ENCODE data around the gene BRD3OS.

Gene BRD3OS

DNA sequence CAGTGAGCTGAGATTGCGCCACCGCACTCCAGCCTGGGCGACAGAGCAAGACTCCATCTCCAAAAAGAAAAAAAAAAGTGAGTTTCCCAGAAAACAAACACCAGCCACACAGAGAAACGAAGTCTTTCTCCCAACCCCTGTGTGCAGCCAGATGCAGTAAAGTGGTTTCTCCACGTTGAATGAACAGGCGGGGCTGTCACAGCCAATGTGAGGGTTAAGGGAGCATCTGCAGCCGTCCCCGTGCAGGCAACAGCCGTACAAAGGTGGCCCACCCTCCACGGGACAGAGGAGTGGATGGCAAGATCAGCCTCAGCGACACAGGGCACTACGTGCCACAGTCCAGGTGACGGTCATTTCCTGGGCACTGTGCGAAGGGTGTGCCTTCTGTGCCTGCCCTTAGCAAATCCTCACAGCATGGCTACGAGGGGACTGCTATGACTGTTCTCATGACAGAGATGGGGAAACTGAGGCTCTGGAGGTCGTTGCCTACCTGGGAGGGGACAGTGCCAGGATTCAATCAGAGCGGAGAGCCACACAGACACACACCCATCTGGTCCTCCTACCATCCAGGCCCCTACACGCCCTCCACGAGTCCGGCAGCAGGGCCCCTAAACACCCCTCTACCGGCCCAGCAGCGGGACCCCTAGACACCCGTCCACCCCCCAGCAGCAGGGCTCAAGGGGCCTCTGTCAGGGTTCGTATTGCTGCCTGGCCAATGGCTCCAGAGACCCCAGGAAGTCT is 35.5 kb upstream of the BRD3OS start:
- DNase-seq, result no peak

DNA sequence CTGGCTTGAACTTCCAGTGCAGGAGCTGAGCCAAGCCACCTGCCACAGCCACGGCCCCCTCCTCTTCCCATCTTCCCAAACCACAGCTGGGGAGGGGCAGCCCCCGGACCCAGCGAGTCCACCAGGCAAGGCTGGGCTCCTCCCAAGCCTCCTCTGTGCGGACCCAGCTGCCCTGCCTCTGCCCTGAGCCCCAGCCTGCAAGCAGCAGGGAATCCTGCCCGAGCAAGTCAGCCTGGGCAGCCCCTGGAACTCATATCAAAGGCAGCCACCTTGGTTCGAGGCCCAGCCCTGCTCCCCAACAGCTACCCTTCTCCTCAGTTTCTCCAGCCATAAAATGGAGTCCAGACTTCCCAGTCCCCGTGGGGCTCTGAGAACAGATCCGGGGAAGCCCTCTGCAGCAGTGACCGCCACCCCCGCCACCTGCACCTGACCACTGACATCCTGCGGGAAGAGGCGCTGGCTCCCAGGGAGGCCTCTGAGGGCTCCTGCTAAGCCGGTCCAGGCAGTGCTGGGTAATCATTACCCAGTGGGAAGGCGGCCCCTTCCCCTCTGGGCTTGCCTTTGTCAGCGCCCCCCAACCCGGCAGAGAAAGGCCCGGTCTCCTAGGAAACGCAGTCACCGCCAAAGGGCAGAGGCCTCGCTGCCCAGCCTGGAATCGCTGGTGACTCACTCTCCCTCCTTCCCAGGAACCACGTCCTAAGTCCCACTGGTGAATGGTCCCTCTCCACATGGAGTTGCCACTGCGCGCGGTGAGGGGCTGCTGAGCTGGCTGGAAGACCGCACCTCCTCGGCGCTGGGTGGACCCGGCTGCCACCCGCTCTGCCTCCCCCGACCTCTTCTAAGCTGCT is 34.7 kb upstream of the BRD3OS start:
- no peak for DNase-seq

DNA sequence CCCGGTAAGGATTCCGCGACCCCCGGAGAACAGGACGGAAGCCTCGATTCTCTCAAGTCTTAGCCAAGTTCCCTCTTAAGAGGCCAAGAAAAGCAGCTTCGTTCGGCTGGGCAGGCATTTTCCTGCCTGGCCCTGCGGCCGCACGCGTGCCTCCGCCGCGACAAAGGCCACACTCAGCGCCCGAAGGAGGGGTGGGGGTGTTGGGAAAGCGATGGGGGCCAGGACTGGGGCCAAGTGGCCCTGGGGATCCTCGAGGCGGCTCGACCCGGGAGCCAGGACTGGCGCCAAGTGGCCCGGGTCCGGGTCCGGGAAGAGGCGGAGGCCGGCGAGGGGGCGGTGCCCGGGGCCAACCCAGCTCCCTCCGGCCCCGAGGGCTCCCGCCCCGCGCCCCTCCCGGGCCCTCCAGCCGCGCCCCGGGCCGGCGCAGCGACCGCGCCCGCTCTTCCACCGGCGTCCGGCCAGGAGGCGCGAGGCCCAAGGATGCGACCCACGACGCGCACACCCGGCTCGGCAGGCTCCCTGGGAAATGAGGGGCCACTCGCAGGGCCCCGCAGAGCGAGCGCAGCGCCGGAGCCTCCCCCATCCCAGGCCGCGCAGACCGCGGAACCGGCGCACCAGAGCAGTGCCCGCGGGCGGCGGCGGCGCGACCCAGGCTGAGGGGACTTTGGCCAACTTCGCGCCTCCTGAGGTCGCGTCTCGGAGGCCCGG is 33.9 kb upstream of the BRD3OS start:
- DNase-seq, result no peak

DNA sequence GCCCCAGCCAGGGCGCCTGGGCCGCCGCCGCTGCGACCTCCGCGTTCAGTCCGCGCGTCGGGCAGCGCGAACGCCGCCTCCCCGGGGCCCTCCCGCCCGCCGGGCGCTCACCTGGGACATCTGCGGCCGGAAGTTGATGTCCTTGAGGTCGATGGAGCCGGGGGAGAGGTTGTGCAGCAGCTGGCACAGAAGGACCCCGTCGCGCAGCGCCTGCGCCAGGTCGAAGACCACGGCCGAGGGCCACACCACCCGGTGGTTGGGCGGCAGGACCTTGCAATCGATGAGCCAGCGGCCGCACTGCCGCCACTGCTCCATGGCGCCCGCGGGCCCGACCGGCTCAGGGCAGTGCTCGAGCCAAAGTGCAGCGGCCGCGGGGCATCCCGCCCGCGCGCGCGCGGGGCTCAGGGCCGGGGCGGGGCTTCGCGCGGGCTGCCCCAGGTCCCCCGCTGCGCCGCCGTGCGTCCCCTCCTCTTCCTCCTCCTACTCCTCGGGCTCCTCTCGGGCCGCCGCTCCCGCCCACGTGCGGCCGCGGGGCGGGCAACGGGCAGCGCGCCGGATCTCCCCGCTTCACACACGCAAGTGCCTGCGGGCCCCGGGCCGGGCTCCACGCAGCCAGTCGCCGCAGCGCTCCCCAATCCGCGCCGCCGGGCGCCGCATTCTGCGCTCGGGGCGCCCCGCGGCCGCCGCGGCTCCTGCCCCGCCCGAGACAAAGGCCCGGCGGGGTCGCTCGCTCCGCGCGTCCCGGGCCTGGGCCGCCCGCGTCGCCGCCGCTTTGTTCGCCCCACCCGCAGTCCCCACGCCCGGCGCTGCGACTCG is 33.1 kb upstream of the BRD3OS start, which contains the start of gene VAV2:
VAV2 (minus strand) TSS at position 361 of the 816 bp plus-strand sequence; CDS start at position 315, 46 bp downstream.
- peak; percentile 27 to 46 for DNase-seq

DNA sequence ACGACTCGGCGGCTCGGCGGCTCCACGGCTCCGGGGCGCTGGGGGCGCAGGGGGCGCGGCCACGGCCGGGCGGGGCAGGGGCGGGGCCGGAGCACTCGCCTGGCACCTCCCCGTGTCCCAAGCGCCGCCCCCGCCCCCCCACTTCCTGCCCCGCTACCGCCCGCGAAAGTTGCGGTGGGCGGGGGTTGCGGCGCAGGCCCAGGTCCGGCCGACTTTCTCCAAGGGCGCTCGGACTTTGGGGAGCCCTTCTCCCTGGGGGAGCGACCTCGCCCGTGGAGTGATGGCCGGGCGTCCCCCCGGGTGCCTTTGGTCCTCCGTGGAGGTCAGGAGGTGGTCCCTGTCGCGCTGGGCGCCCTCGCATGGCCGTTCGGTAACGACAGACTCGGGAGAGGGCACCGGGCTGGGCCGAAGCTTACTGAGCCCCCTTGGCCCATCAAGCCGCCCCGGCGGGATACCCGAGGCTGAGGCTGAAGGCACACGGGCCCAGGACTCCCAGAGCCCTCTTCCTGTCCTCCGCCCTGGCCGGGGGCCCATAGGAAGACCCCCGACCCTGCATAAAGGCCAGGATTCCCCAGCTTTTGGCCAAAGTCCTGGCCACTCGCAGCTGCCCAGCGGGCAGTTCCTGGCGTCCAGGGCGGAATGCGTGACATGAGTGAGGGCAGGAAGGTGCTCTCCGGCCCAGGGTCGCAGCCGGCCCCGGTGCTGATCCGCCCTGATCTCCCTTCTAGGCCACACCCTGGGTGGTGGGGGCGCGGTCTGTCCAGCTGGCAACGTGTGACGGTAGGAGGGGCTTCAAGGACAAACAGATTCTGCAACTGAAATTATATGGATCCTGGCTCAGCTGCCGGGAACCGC is 32.3 kb upstream of the BRD3OS start:
- DNase-seq, result peak; percentile 62 to 84

DNA sequence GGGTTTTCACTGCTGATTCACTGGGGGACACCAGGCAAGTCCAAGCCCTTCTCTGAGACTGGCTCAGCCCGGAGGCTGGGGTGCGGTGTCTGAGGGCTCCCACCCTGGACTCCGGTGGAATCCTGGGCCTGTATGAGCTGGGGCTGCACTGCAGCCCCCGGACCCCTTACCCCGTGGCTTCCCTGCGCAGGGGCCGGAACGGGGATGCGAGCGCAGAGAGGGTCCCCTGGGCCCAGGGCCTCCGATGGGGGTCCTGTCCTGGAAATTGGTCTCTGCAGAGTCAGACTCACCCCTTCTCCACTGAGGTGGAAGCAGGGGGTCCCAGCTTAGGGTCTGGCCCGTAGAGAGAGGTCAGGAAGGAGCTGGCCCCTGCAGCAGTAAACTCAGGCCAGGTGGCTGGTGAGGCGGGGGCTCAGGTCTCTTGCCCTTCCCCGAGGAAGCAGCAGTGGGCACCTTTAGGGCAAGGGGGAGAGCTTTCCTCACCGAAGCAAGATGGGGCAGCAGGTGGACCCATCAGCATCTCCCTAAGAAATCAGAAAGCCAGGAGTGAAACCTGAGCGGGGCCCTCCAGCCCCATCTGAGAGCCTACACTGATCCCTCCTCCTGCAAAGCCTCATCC is 31.5 kb upstream of the BRD3OS start:
- no peak for DNase-seq

DNA sequence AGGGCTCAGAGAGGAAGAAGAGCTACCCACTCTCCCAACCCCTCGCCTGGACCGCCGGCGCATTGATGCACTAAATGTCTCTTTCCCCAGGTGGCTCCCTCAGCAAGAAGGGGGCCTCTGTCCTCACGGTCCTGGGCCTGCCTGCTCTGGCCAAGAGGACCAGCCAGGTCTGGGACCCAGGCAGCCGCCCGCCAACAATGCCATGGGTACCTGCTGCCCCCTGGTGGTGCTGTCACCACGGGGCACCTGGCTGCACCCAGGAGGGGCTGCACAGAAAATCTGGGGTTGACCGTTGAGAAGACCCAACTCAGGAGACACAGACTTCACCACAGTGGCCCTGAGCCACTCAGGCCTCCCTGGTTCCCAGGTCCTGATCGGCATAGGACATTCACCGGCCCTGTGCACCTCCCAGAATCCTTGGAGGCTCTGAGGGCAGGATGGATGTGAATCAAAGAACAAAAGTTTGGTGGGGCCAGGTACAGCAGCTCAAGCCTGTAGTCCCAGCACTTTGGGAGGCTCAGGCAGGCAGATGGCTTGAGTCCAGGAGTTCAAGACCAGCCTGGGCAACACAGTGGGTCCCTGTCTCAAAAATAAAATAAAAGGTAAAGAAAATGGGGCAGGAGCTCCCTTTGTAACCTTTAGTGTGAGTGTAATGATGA is 30.8 kb upstream of the BRD3OS start:
- peak; percentile 60 to 82 for DNase-seq

DNA sequence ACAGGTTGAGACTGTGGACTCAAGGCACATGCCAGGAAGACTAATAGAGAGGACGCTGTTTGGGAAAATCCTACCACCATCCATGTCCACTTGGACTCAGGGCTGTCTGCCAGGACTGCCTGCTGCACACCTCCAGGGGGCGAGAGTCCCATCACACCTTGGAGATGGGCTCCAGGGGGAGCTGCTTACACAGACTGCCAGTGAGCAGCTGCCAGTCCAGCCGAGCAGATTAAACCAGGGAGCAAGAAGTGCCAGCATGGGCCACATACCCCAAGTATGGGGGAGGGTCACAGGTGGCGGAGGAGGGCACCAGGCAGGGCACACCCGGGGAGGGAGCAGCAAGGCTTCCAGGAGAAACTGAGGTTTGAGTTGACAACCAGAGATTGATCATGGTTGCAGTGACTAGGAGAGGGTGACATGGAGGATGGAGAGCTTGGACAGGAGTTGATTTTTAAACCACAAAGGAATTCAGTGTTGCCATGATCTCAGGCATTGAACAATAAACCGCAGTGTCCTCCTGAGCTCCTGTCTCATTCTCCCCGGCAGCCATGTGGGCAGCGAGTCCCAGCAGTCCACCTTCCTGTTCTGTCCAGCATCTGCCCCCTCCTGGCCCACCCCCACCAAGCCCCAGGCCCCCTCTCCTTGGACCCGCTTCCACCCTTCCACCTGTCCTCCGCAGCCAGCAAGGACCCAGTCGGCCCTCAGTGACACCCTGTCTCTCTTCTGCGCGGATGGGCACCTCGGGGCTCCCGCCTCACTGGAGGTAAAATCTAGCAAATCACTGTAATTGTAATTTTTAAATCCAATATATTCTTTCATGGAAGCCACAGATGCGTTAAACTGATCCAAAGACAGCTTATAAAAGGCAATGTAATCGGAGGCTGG is 30.0 kb upstream of the BRD3OS start:
- no peak for DNase-seq

DNA sequence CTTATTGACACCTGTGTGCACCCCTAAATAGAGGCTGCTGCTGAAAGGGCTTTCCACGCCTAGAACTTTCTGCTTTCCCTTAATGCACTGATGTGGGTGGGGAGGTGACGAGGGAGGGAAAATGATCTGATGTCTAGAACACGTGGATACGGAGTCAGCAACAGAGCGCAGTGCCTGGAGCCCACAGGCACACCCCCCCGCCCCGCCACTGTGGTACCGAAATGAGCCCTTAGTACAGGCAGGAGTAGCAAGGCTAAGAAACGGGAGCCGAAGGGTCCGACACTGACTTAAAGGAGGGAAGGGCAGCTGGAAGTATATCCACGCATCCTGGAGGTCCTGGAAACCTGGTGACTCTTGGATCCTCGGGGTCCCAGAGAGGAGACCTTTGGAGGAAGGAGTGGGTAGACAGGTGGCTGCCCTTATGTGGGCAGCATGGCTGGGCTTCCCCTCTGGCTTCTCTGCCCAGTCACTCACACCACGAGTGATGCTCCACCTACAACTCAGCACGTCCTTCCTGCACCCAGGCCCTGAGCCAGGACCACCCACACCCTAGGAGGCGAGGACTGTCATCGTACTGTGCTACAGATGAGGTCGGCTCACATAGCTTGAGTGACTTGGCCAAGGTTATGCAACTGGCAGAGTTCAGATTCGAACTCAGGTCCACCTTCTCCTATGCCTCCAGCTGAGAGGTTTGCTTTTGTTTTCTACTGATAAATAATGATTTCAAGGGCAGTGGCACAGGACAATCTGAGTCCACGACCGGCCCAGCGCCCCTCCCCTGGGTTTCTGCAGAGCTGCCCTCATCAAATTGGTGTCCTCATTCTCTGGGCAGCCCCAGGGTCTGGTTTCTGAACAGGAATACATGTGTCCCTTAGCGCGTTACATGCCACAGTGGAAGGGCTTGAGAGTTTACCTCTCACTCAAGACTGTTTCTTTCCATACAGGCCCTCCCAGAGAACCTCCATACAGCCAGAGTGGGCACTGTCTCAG is 28.5 kb upstream of the BRD3OS start:
- no peak for DNase-seq

DNA sequence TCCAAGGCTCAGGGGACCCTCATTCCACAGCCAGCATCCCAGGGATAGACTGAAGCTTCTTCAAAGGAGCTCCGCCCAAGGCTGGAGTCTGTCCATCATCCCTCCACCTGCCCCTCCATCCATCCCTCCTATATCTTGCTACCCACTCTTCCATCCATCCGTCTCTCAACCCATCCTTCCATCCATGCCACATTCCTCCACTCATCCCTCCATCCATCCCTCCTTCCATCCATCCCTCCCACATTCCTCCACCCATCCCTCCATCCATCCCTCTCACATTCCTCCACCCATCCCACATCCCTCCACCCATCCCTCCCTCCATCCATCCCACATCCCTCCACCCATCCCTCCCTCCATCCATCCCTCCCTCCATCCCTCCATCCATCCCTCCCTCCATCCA is 27.7 kb upstream of the BRD3OS start:
- DNase-seq, result no peak

DNA sequence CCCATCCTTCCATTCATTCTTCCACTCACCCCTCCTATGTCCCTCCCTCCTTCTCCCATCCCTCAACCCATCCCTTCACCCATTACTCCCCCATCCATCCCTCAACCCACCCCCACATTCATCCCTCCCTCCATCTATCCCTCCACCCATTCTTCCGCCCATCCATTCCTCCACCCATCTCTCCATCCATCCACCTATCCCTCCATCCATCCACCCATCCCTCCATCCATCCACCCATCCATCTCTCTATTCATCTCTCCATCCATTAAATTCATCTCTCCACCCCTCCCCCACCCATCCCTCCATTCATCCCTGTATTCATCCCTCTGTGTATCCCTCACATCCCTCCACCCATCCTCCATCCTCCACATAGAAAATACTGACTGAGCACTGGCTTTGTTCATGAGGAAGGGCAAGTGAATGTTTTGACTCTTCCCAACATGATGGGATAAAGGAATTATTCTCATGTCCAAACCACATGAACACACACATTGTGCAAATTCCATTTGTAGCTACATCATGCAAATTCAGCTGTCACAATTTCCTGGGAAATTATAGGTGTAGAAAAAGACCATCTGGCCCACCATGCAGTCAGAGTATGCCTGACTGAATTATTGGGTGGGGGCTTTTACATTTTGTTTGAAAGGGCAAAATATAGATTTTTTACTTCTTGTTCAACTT is 26.2 kb upstream of the BRD3OS start:
- no peak for DNase-seq

DNA sequence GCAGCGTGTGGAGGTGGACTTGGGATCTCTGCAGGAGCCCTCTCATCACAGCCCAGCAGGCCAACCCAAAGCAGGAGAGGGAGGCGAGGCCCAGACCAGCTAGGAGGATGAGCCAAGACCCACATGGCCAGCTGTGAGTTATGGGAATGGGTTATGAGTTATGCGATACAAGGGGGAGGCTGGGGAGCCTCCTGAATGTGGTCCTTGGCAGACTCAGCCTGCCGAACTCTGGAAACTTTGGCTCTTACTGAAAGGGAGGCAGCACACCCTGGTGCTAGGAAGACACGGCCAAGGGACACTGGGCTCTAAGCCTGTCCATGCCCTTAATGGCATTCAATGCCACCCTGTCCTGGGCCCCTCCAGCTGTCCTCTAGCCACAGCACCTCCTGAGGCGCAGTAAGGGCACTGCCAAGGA is 25.4 kb upstream of the BRD3OS start:
- no peak for DNase-seq

DNA sequence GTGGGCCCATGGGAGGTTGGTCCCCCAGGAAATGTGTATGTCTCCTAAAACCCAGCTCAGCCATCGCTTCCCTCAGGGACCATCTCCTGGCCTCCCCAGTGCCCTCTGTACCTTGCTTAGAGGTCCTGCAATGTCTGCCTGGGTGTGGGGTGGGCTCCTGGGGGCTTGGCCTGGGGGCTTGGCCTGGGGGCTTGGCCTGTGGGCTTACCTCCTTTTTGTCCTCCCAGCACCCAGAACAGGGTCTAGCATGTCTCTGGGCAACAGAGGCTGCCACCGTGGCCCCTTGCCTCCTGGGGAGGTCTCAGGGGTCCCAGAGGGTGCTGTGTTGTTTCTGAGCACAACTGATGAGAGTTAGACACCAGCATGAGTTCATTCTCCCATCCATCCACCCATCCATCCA is 22.5 kb upstream of the BRD3OS start:
- no peak for DNase-seq

DNA sequence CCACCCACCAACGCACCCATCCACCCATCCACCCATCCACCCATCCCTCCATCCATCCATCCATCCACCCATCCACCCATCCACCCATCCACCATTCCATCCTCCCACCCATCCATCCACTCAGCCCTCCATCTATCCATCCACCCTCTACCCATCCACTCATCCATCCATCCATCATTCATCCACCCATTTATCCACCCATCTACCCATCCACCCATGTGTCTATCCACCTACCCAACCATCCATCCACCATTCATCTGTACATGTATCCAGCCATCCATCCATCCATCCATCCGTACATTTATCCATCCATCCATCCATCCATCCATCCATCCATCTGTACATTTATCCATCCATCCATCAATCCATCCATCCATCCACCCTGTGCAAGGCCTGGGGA is 22.0 kb upstream of the BRD3OS start:
- DNase-seq, result no peak

DNA sequence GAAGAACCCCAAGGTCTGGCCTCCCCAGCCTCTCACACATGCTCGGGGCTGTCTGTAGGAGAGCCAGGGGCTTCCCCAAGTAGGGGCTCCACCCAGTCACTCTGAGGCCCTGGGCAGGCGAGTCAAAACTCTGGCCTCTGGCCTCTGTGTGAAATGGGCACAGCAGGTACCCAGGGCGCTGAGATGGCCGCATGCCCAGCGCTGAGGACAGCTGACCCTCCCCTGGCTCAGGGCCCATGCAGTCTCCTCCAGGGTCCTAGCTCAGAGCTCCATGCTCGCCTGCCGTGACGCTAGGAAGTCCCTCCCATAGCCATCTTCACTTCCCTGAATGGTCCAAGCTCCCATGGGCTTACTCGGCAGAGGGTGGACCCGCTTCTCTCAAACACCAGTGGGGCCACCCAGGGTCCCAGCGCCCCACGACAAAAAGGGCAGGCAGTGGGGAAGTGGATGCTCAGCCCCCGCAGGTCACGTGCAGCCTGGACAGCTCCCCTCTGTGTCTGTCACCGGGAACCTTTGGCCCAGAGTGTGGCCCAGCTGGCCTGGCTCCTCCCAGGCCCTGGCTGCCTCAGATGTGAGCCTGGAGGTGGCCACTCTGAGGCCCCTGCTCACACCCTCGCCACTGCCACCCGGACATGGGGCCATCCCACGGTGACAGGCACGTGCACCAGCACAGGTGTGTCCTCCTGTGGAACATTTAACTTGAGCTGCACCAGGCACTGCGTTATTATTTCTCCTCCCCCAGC is 21.0 kb upstream of the BRD3OS start:
- no peak for DNase-seq

DNA sequence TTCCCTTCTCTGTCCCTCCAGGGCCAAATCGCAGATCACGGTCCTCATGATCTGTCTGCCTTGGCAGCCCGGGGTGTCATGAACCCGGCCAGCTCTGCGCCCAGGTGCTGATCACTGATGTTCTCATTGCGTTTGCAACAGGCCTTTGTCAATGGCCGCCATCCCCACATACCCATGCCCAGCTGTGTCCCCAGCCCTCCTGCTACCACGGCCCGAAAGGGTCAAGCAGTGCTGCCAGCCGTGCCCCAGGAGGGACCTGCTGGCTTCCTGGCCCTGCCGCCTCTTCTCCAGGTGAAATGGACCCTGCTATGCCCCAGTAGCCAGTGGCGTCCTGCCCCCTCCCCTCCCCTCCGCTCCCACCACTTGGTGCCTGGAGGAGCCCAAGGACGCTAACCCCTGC is 20.4 kb upstream of the BRD3OS start:
- DNase-seq, result no peak

DNA sequence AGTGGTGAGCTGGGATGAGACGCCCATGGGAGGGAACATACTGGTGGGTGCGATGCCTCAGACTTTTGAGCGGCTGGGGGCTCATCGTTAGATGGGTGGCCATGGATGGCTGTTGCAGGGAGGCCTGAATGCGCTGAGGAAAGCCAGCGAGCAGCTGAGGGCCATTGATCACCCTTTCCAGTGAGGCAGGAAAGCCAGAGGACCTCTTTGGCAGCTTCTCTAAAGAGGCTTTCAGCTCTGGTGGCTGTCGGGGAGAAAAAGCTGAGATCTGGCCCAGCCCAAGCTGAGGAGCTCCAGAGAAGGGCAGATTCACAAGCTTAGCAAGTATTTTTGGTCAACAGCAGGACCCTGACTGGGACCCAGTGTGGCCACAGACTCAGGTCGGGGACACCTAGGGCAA is 19.9 kb upstream of the BRD3OS start:
- no peak for DNase-seq

All from stimulated activated CD4-positive, alpha-beta T cell treated with anti-CD3 and anti-CD28 coated beads, Interleukin-4, amount 100 ng/mL, for 4 hours (primary cell).